Measurements from ENCODE around the gene CRYBG3.

CRYBG3 gene

GRCh38 chr3:97957617-97958311 lies 136.0 kb downstream of the CRYBG3 start:
- H3K4me3 ChIP-seq (ENCODE audit: low read length), result no peak overlapping the region
- no peak overlapping the region for H3K4me2 ChIP-seq (ENCODE audit: low read length)
- H3K56ac ChIP-seq (ENCODE audit: low read length), result no peak overlapping the region
- WGBS (ENCODE audit: extremely low coverage, insufficient coverage, low lambda C conversion rate), result no CpG with 5 or more reads among the region's 8 CpGs
- no peak overlapping the region for H3K23ac ChIP-seq (ENCODE audit: low read length)
- no peak overlapping the region for H4K8ac ChIP-seq (ENCODE audit: low read depth, low read length)
- H2BK5ac ChIP-seq (ENCODE audit: low read length), result no peak overlapping the region
- no peak overlapping the region for H4K5ac ChIP-seq (ENCODE audit: low read length)
- no peak overlapping the region for H2BK15ac ChIP-seq (replicated peaks; ENCODE audit: low read depth)
- H3K9ac ChIP-seq (ENCODE audit: low read length), result no peak overlapping the region
- H3K36me3 ChIP-seq (ENCODE audit: control insufficient read depth, insufficient read depth, low read length), result peaks cover 3% of the 10 kb centered on the region
- no peak overlapping the region for H3K18ac ChIP-seq (ENCODE audit: low read length)
- H2AK5ac ChIP-seq (ENCODE audit: low read length), result no peak overlapping the region
- H3K4ac ChIP-seq (ENCODE audit: low read depth, low read length), result no peak overlapping the region
- no peak for DNase-seq
- no peaks in the 10 kb centered on the region for H3K4me1 ChIP-seq (ENCODE audit: control insufficient read depth, low read depth, low read length)
- H3K79me1 ChIP-seq (ENCODE audit: low read length), result peaks cover 2% of the 10 kb centered on the region
- no peak overlapping the region for H3K27ac ChIP-seq (ENCODE audit: low read depth, low read length)
- no peak overlapping the region for H2BK120ac ChIP-seq (ENCODE audit: low read depth, low read length)
- no peaks in the 10 kb centered on the region for H3K27me3 ChIP-seq (ENCODE audit: insufficient read depth, low read length, poor library complexity)
- no peaks in the 10 kb centered on the region for H3K79me2 ChIP-seq (ENCODE audit: control insufficient read depth, insufficient read depth, low read length)

DNA sequence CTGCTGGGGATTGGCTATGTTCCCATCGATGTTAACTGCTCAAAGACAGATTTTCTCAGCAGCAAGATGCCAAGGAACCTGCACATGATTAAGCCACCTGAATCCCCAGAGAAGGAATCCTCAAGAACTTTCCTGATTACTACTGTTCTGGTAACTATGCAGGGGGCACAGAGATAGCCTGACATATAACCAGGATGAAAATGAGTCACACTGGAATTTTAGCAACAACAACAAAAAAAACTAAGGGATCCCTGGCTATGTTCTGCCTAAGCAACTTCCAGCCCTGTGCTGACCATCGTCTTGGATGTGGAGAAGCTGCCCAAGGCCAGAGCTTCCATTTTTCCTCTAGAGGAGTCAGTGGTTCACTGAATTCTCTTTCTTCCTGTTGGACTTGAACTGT lies 136.6 kb downstream of the CRYBG3 start:
- no peak for DNase-seq
- H3K4me3 ChIP-seq (ENCODE audit: low read length), result no peak overlapping the region
- H3K36me3 ChIP-seq (ENCODE audit: control insufficient read depth, insufficient read depth, low read length), result peaks cover 3% of the 10 kb centered on the region
- no peak overlapping the region for H2BK120ac ChIP-seq (ENCODE audit: low read depth, low read length)
- no peak overlapping the region for H3K56ac ChIP-seq (ENCODE audit: low read length)
- no peaks in the 10 kb centered on the region for H3K79me2 ChIP-seq (ENCODE audit: control insufficient read depth, insufficient read depth, low read length)
- no peak overlapping the region for H3K4me2 ChIP-seq (ENCODE audit: low read length)
- H3K18ac ChIP-seq (ENCODE audit: low read length), result no peak overlapping the region
- no peaks in the 10 kb centered on the region for H3K27me3 ChIP-seq (ENCODE audit: insufficient read depth, low read length, poor library complexity)
- H3K27ac ChIP-seq (ENCODE audit: low read depth, low read length), result no peak overlapping the region
- H3K4me1 ChIP-seq (ENCODE audit: control insufficient read depth, low read depth, low read length), result no peaks in the 10 kb centered on the region
- H2AK5ac ChIP-seq (ENCODE audit: low read length), result no peak overlapping the region
- no peak overlapping the region for H2BK15ac ChIP-seq (replicated peaks; ENCODE audit: low read depth)
- peaks cover 2% of the 10 kb centered on the region for H3K79me1 ChIP-seq (ENCODE audit: low read length)
- H4K5ac ChIP-seq (ENCODE audit: low read length), result no peak overlapping the region
- no peak overlapping the region for H3K23ac ChIP-seq (ENCODE audit: low read length)
- no CpG with 5 or more reads among the region's 2 CpGs for WGBS (ENCODE audit: extremely low coverage, insufficient coverage, low lambda C conversion rate)
- H3K9ac ChIP-seq (ENCODE audit: low read length), result no peak overlapping the region
- H3K4ac ChIP-seq (ENCODE audit: low read depth, low read length), result no peak overlapping the region
- no peak overlapping the region for H4K8ac ChIP-seq (ENCODE audit: low read depth, low read length)
- no peak overlapping the region for H2BK5ac ChIP-seq (ENCODE audit: low read length)

DNA sequence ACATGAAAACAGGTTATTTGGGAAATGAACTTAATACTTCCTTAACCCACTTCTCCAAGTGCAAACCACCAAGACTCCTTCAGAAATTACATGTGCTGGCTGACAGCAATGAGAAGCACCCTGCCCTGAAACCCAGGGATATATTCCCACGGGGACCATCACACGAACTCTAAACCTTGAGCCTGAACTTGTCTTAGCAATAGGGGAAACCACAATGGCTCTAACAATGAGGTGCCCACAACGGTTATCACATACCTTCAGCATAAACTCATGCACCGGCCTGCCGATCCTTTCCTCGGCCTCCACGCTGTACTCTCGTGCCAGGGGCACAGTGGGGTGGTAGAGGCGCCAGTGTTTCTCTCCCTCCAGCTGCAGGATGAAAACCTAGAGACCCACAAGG lies 137.0 kb downstream of the CRYBG3 start:
- Histone ChIP-seq H3K27ac (ENCODE audit: low read depth, low read length) (no peak overlapping the region), H4K8ac (ENCODE audit: low read depth, low read length) (no peak overlapping the region), H4K5ac (ENCODE audit: low read length) (no peak overlapping the region), H3K4me2 (ENCODE audit: low read length) (no peak overlapping the region), H3K56ac (ENCODE audit: low read length) (no peak overlapping the region), H3K36me3 (ENCODE audit: control insufficient read depth, insufficient read depth, low read length) (peaks cover 3% of the 10 kb centered on the region), H3K79me1 (ENCODE audit: low read length) (peaks cover 2% of the 10 kb centered on the region), H3K9ac (ENCODE audit: low read length) (no peak overlapping the region), H3K4ac (ENCODE audit: low read depth, low read length) (no peak overlapping the region), H2BK120ac (ENCODE audit: low read depth, low read length) (no peak overlapping the region), H3K4me3 (ENCODE audit: low read length) (no peak overlapping the region), H3K27me3 (ENCODE audit: insufficient read depth, low read length, poor library complexity) (no peaks in the 10 kb centered on the region), H3K18ac (ENCODE audit: low read length) (no peak overlapping the region), H2BK15ac (replicated peaks; ENCODE audit: low read depth) (no peak overlapping the region), H3K79me2 (ENCODE audit: control insufficient read depth, insufficient read depth, low read length) (no peaks in the 10 kb centered on the region), H2BK5ac (ENCODE audit: low read length) (no peak overlapping the region), H2AK5ac (ENCODE audit: low read length) (no peak overlapping the region), H3K4me1 (ENCODE audit: control insufficient read depth, low read depth, low read length) (no peaks in the 10 kb centered on the region), H3K23ac (ENCODE audit: low read length) (no peak overlapping the region)
- WGBS (ENCODE audit: extremely low coverage, insufficient coverage, low lambda C conversion rate), result no CpG with 5 or more reads among the region's 9 CpGs
- no peak for DNase-seq

DNA sequence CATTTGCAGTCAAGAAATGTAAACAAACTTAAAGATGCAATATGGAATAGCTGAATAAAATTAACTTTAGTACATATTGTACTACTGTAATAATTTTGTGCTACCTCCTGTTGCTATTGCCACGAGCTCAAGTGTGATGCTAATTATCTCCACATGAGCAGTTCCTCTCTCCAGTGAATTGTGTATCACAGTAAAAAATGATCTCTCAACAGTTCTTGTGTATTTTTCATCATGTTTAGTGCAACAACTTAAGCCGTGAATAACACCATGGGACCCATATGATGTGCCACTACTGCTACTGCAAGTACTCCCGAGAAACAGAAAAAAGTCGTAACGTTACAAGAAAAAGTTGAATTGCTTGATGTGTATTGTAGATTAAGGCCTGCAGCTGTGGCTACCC lies 138.1 kb downstream of the CRYBG3 start:
- no peak overlapping the region for H3K4me3 ChIP-seq (ENCODE audit: low read length)

DNA sequence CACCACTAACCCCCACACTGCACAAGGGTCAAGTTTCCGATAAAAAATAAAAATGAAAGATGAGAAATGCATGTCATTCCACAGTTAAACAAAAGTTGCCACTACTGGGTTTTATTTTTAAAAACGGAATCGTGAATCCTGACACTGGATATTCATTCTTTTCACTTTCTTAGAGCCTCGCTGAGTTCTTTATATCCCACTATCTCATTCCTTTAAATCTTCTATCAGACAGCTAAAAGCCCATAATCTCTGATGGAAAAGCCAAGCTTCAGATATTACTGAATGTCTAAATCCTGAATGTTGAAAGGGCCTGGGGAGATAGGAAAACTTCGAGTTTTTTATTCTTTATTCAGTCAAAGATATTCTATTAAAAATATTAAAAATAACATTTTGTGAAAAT lies 138.7 kb downstream of the CRYBG3 start:
- H4K8ac ChIP-seq (ENCODE audit: low read depth, low read length), result no peak overlapping the region
- H2AK5ac ChIP-seq (ENCODE audit: low read length), result no peak overlapping the region
- no peak overlapping the region for H3K9ac ChIP-seq (ENCODE audit: low read length)
- no peak overlapping the region for H3K4me2 ChIP-seq (ENCODE audit: low read length)
- no peak overlapping the region for H3K56ac ChIP-seq (ENCODE audit: low read length)
- no peak overlapping the region for H4K5ac ChIP-seq (ENCODE audit: low read length)
- H3K18ac ChIP-seq (ENCODE audit: low read length), result no peak overlapping the region
- no CpG with 5 or more reads among the region's 5 CpGs for WGBS (ENCODE audit: extremely low coverage, insufficient coverage, low lambda C conversion rate)
- H3K27ac ChIP-seq (ENCODE audit: low read depth, low read length), result no peak overlapping the region
- H3K23ac ChIP-seq (ENCODE audit: low read length), result no peak overlapping the region
- H3K36me3 ChIP-seq (ENCODE audit: control insufficient read depth, insufficient read depth, low read length), result no peaks in the 10 kb centered on the region
- H3K4me1 ChIP-seq (ENCODE audit: control insufficient read depth, low read depth, low read length), result no peaks in the 10 kb centered on the region
- no peak for DNase-seq
- H2BK5ac ChIP-seq (ENCODE audit: low read length), result no peak overlapping the region
- H3K79me2 ChIP-seq (ENCODE audit: control insufficient read depth, insufficient read depth, low read length), result peaks cover 2% of the 10 kb centered on the region
- H3K4me3 ChIP-seq (ENCODE audit: low read length), result no peak overlapping the region
- H3K79me1 ChIP-seq (ENCODE audit: low read length), result peaks cover 3% of the 10 kb centered on the region
- no peaks in the 10 kb centered on the region for H3K27me3 ChIP-seq (ENCODE audit: insufficient read depth, low read length, poor library complexity)
- H3K4ac ChIP-seq (ENCODE audit: low read depth, low read length), result no peak overlapping the region
- no peak overlapping the region for H2BK120ac ChIP-seq (ENCODE audit: low read depth, low read length)
- H2BK15ac ChIP-seq (replicated peaks; ENCODE audit: low read depth), result no peak overlapping the region

More for the DNA sequence above, 138.1 kb downstream of the CRYBG3 start:
- WGBS (ENCODE audit: extremely low coverage, insufficient coverage, low lambda C conversion rate), result no CpG with 5 or more reads among the region's 5 CpGs
- Histone ChIP-seq H3K23ac (ENCODE audit: low read length) (no peak overlapping the region), H2BK120ac (ENCODE audit: low read depth, low read length) (no peak overlapping the region), H3K4ac (ENCODE audit: low read depth, low read length) (no peak overlapping the region), H3K18ac (ENCODE audit: low read length) (no peak overlapping the region), H3K36me3 (ENCODE audit: control insufficient read depth, insufficient read depth, low read length) (no peaks in the 10 kb centered on the region), H3K4me1 (ENCODE audit: control insufficient read depth, low read depth, low read length) (no peaks in the 10 kb centered on the region), H3K56ac (ENCODE audit: low read length) (no peak overlapping the region), H3K4me2 (ENCODE audit: low read length) (no peak overlapping the region), H3K27me3 (ENCODE audit: insufficient read depth, low read length, poor library complexity) (no peaks in the 10 kb centered on the region), H4K8ac (ENCODE audit: low read depth, low read length) (no peak overlapping the region), H3K9ac (ENCODE audit: low read length) (no peak overlapping the region), H2BK5ac (ENCODE audit: low read length) (no peak overlapping the region), H2AK5ac (ENCODE audit: low read length) (no peak overlapping the region), H4K5ac (ENCODE audit: low read length) (no peak overlapping the region), H3K79me2 (ENCODE audit: control insufficient read depth, insufficient read depth, low read length) (no peaks in the 10 kb centered on the region), H3K27ac (ENCODE audit: low read depth, low read length) (no peak overlapping the region), H2BK15ac (replicated peaks; ENCODE audit: low read depth) (no peak overlapping the region), H3K79me1 (ENCODE audit: low read length) (peaks cover 3% of the 10 kb centered on the region)
- DNase-seq, result no peak

All from mesendoderm (in vitro differentiated cells).